Retinal pigment epithelial cell (primary cell): ENCODE measurements around the gene ACVR1.

Experiments
- DNase-seq: peaks from one replicate; pipeline ENCODE4 v3.0.0-alpha.2; 2010; ENCODE audit warnings: low read depth
- H3K4me3 ChIP-seq: 2 replicates; pipeline ENCODE4 v1.5.1; 2011; ENCODE audit warnings: mild to moderate bottlenecking, low read length, control low read depth, moderate library complexity
- CTCF ChIP-seq: conservative IDR thresholded peaks from 2 replicates; pipeline ENCODE4 v1.5.1; 2011; ENCODE audit warnings: low read depth, low read length, control low read depth, inconsistent platforms

Gene ACVR1

GRCh38 chr2:157871415-157871814 is 4.7 kb downstream of the ACVR1 start:
- TF ChIP-seq CTCF: no peak
- DNase-seq: no peak
- no peak overlapping the region for H3K4me3 ChIP-seq

GRCh38 chr2:157868993-157869392 is 7.1 kb downstream of the ACVR1 start:
- no peak for DNase-seq
- TF ChIP-seq CTCF: no peak
- no peak overlapping the region for H3K4me3 ChIP-seq

GRCh38 chr2:157867703-157868102 is 8.4 kb downstream of the ACVR1 start:
- DNase-seq: no peak
- no peak for TF ChIP-seq CTCF
- H3K4me3 ChIP-seq: no peak overlapping the region

GRCh38 chr2:157866666-157867642 is 9.2 kb downstream of the ACVR1 start:
- no peak overlapping the region for H3K4me3 ChIP-seq
- TF ChIP-seq CTCF: no peak
- DNase-seq: no peak

GRCh38 chr2:157866202-157866601 is 9.9 kb downstream of the ACVR1 start:
- H3K4me3 ChIP-seq: no peak overlapping the region
- no peak for TF ChIP-seq CTCF
- no peak for DNase-seq

- no peak for DNase-seq
- TF ChIP-seq CTCF: no peak
- H3K4me3 ChIP-seq: no peak overlapping the region
Measured at GRCh38 chr2:157864857-157865430, 11.2 kb downstream of the ACVR1 start.

GRCh38 chr2:157858846-157859245 is 17.3 kb downstream of the ACVR1 start:
- no peak for DNase-seq
- no peak overlapping the region for H3K4me3 ChIP-seq
- no peak for TF ChIP-seq CTCF
